ENCODE measurements around the gene PFDN1. TPM values are rescaled to one million over a fixed set of nuclear protein-coding genes. Genes with fewer than 3 reads are reported as not detected.

PFDN1 gene
- total RNA-seq, 6 experiments from 2014 or later = 75.0 to 95.8 (median 89.0) TPM

- H3K4me1 Mint-ChIP-seq (ENCODE audit: low read depth) = peaks cover 12% of the 10 kb centered on the region
- H3K36me3 Mint-ChIP-seq (ENCODE audit: low read depth) = peaks cover 9% of the 10 kb centered on the region
- H3K27ac Mint-ChIP-seq = no peak overlapping the region
- H3K9me3 Mint-ChIP-seq = no peaks in the 10 kb centered on the region
- no peaks in the 10 kb centered on the region; the same call in 1 of the 2 replicates for H3K27me3 Mint-ChIP-seq (ENCODE audit: insufficient read depth)
- DNase-seq = no peak
- H3K4me3 Mint-ChIP-seq = no peak overlapping the region
- no peak for TF ChIP-seq CTCF (IDR thresholded peaks at IDR 0.05)
Observed at GRCh38 chr5:140197023-140197422, 105.9 kb downstream of the PFDN1 start.

DNA sequence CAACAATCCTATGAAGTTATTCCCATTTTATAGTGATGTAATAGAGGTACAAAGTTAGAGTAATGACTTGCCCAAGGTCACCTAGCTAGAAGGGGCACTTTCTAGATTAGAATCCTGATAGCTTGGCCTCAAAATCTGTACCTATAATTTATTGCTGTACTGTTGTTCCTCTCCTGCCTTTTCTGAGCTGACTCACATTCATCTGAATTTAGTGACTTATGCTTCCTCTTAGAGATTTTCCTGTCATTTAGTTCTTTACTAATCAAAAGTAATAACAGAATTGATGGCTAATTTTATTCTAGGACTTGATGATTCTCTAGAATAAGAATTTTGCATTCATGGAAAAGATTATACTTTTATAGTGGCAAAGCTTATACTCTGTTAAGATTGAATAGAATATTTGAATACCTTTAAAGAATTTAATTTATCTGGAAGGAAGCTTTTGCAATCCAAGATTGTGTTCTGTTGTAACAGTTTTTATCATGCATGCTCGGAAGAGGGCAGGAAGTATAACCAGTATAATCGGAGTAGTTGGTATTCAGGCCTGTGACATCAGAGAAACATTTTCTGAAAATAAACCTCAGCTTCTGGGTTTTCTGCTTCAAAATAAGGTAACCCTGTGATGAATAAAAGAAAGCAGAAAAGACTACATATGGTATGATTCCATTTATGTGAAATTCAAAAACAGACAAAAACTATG lies 106.6 kb downstream of the PFDN1 start:
- Mint-ChIP-seq H3K9me3 (no peaks in the 10 kb centered on the region), H3K4me3 (no peak overlapping the region), H3K36me3 (ENCODE audit: low read depth) (peaks cover 9% of the 10 kb centered on the region), H3K27ac (no peak overlapping the region), H3K4me1 (ENCODE audit: low read depth) (peaks cover 6% of the 10 kb centered on the region; the same call in 1 of the 2 replicates), H3K27me3 (ENCODE audit: insufficient read depth) (no peaks in the 10 kb centered on the region; the same call in 1 of the 2 replicates)
- DNase-seq = no peak
- TF ChIP-seq CTCF (IDR thresholded peaks at IDR 0.05) = no peak

Other genes with a start within 250 kb of the PFDN1 start
- 10 to 100 TPM; 21.1 to 26.1 (median 22.3) TPM for gene PURA, start 189.0 kb downstream of the PFDN1 start, total RNA-seq (2021; fragmentation: NEBNext Ultra II Directional; extraction: Animal tissue kit (Norgen Biotek cat#: 25700))
- 1 to 10 TPM; 3.4 to 8.4 (median 4.1) TPM for gene IGIP, start 177.2 kb downstream of the PFDN1 start, total RNA-seq (2021; fragmentation: NEBNext Ultra II Directional; extraction: Animal tissue kit (Norgen Biotek cat#: 25700))
- gene CYSTM1, start 127.9 kb downstream of the PFDN1 start, total RNA-seq (2021; fragmentation: NEBNext Ultra II Directional; extraction: Animal tissue kit (Norgen Biotek cat#: 25700)) = 10 to 100 TPM; 11.6 to 16.7 (median 12.5) TPM
- 10 to 100 TPM in 1 of 6 experiments, 1 to 10 TPM in 5; 5.6 to 10.2 (median 6.9) TPM for gene HBEGF, start 43.5 kb upstream of the PFDN1 start, total RNA-seq (2021; fragmentation: NEBNext Ultra II Directional; extraction: Animal tissue kit (Norgen Biotek cat#: 25700))
- gene SLC4A9, start 57.1 kb upstream of the PFDN1 start, total RNA-seq (2021; fragmentation: NEBNext Ultra II Directional; extraction: Animal tissue kit (Norgen Biotek cat#: 25700)) = not detected
- gene ANKHD1, start 98.7 kb upstream of the PFDN1 start, total RNA-seq (2021; fragmentation: NEBNext Ultra II Directional; extraction: Animal tissue kit (Norgen Biotek cat#: 25700)) = 10 to 100 TPM; 35.4 to 49.7 (median 41.5) TPM
- gene EIF4EBP3, start 244.6 kb upstream of the PFDN1 start, total RNA-seq (2021; fragmentation: NEBNext Ultra II Directional; extraction: Animal tissue kit (Norgen Biotek cat#: 25700)) = 1 to 10 TPM; 1.8 to 4.0 (median 2.9) TPM